Measurements from ENCODE around the gene COX7A2. TPM values are rescaled to one million over a fixed set of nuclear protein-coding genes. Genes with fewer than 3 reads are reported as not detected.

Gene COX7A2
- 260 and 1,028 TPM in 2 replicates for total RNA-seq
- polyA plus RNA-seq (2012) = 482 TPM

DNA sequence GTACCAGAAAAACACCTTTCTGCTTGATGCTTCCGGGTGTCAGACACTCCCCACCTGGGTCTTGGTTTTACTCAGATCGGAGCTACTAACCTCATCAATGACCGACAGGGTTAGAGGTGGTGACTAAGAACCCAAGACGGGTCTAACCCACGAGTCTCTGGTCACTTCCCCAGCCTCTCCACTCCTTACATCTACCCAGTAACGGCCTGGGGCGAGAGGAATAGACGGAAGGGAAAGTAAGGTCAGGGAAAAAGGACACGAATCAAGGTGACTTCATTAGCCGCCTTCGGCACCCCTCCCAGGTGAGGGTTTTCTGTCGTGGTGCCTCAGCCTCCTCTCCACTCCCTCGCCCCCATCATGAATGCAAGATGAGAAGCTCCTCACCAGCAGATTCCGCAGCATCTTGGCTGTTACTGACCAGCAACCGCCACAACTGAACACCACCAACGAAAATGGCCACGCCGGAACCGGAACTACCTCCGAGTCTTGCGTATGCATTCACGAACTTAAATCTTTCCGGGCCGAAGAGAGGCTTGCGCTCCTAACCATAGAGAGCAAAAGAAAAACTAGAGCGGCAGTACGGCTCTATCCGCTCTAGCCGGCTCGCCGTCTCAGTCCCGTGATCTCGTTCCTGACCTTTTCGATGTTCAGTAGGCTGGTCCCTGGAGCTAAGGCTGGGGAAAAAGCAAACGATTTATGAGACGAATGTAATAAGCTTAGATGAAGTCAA is at the start of gene COX7A2:
Gene COX7A2, minus strand, starts transcription at position 469 of the 730 bp plus-strand sequence. Its CDS starts 67 bp downstream, at position 402.
- DNase-seq (ENCODE audit: low read depth) = peak; percentile 98

GRCh38 chr6:75292555-75292954 is 49.0 kb upstream of the COX7A2 start:
- DNase-seq (ENCODE audit: low read depth) = no peak

GRCh38 chr6:75291744-75292143 is 48.1 kb upstream of the COX7A2 start:
- no peak for DNase-seq (ENCODE audit: low read depth)

DNA sequence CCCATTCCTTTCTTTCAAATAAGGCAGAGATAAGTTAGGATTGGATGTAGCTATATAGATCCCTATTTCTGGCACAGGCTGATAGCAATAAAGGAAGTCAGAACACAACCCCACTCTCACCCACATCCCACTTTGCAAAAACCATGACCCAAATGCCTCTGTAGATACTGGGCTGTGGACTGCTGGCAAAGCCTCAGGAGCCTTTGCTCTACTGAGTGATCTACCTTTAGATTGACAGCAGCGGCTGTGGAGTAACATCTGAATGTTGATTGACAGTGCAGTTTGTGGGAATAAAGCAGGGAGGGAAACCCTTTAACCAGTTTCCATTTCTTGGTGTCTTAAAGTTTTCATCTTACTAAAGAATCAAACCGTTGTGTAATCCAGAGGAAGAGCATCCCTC is 47.7 kb upstream of the COX7A2 start:
- peak; percentile 87 for DNase-seq (ENCODE audit: low read depth)

DNA sequence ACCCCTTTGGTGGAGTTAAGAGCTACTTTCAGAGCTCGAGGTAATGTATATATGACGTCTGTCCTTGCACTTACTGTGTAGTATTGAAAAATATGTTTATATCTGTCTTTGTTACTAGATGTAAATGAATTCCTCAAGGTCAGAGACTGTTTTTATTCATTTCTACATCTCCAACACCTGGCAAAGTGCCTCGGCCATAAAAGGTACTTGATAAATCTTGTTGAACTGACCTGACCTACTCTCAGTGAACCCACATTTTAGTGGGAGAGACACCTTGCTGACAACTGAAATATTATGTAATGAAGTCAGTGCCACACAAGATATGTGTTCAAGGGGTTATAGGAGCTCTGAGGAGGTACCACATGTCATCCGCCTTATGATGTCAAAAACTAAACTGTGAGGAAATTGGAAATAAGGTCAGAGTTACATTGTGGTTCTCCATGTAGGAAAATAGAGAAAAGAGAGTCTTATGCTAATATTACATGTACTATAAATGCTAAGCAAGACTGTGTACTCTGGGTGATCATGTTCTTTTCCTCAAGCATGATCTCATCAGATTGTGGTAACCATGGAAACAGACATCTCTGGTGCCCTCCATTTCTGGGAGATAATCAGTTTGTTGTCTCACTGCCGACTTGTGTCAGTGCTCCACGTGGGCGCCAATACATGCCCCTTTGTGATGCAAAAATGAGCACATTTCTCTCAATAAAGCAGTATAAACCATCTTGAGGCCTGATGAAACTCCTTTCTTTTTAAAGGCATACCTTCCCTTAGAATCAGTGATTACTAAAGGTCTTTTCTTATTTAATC is 46.7 kb upstream of the COX7A2 start:
- DNase-seq (ENCODE audit: low read depth) = no peak

DNA sequence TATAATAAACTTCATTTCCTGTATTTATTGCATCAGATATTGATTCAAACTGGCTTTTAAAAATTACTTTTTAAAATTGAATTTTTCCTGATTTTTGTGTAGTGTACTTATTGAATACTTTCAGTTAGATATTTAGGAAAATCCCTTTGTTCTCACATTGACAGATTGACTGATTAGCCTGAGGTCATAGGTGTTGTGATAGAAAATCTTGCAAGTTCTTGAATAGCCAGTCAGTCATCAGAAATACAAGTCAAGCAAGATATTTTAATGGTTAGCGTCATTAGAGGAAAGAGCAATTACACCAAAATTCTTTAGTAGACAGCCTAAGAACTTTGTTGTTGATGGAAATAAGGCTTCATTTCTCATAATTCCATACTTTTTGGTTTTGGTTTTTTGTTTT is 44.4 kb upstream of the COX7A2 start:
- no peak for DNase-seq (ENCODE audit: low read depth)

- DNase-seq (ENCODE audit: low read depth) = no peak
Measured at GRCh38 chr6:75287424-75287823, 43.8 kb upstream of the COX7A2 start.

DNA sequence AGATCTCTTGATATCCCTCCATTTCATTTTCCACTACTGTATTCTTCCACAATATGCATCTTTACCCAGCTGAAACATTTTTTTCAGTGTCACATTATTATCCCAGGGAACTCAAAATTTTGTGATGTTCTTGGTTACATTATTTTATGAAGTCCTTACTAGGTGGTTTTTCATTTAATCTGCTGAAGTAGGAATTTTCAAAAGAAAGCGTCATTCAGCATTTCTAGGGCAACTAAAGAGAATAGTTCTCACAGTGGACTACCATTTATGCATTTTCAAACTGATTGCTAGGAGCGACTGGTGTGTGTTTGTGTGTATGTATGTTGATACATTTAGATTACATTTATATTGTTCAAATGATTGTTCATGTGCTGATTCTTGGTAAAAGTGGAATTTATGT is 43.4 kb upstream of the COX7A2 start:
- DNase-seq (ENCODE audit: low read depth) = no peak

- DNase-seq (ENCODE audit: low read depth) = no peak
Measured at GRCh38 chr6:75285283-75285639, 41.7 kb upstream of the COX7A2 start.

DNA sequence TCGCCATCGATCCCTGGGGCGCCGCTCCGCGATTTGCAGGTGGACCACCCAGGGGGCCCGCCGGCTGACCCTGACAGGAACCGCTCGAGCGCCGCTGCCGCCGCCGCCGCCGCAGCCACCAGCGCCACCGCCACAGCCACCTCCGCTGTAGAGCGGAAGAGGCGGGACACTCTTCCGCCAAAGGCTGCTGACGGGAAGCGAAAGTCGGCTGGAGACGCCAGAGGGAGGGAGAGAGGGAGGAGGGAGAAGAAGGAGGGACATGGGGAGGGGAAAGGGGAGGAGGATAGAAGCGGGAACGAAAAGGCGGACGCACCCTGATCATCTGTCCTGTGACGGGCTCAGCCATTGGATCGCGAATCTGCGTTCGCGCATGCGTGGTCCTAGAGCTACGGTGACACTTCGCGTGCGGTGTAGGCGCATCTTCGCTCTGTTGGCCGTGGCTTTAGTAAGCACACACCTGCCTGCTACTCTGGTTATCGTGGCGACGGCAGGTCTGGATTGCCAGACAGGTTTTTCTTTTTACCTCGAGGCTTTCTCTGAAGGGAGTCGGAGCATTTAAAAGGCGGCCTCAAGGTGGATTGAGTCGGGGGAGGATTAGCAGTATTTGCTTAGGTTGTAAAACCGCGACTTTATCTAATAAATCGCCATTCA is 41.2 kb upstream of the COX7A2 start, which contains the start of gene TMEM30A:
Gene TMEM30A, minus strand, starts transcription at position 161 of the 651 bp plus-strand sequence. Its CDS starts 154 bp downstream, at position 7.
- DNase-seq (ENCODE audit: low read depth) = peak; percentile 99

DNA sequence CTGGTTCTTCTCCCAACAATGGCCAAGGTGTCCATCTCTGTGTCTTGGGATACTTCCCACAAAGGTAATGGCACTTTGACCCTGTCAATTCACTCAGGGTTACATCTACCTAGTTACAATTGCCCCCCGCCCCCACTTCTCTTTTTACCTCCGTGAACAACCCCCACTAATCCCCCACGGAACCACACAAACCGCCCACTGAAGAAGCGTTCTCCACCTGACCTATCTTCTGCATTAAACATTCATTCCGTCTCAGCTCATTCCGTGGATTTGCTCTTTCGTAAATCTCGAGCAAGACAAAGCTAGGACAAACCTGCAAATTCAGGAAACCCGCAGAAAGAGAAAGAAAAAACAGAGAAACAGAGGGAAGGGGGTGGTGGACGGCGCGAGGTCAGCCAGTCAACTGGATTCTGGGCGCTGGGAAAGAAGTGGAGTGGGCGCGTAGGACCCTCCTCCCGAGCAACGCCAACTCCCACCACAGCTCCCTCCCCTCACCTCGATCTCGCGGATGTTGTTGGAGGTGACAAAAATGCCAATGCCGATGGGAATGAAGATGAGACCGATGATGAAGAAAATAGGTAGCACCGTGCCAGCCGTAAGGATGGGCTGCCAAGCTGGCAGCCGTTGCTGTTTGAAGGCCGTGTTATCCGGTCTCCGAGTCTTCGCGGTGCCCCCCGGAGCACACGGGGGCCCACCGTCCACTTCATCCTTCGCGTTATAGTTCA is 40.5 kb upstream of the COX7A2 start:
- DNase-seq (ENCODE audit: low read depth) = no peak

GRCh38 chr6:75282706-75283105 is 39.1 kb upstream of the COX7A2 start:
- DNase-seq (ENCODE audit: low read depth) = no peak

DNA sequence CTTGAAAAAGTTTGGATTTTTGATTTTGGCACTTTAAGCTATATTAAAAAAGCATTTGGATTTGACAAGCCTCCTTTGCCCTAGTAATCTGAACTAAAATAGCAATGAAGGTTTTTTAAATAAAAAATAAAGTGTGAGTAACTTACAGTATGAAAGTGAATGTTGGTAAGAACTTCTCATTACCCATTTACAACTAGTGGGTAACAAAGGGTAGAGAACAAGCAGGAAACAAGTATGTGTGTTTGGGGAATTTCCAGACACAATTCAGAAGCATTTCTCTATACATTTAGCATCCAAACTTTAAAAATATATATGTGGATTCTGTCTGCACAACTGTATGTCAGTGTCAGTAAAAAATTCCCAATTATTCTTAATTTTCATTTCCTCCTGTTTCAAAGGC is 38.1 kb upstream of the COX7A2 start:
- no peak for DNase-seq (ENCODE audit: low read depth)

GRCh38 chr6:75280131-75280855 is 36.7 kb upstream of the COX7A2 start:
- no peak for DNase-seq (ENCODE audit: low read depth)

GRCh38 chr6:75279418-75279817 is 35.8 kb upstream of the COX7A2 start:
- no peak for DNase-seq (ENCODE audit: low read depth)

GRCh38 chr6:75278474-75279077 is 35.0 kb upstream of the COX7A2 start:
- DNase-seq (ENCODE audit: low read depth) = no peak

DNA sequence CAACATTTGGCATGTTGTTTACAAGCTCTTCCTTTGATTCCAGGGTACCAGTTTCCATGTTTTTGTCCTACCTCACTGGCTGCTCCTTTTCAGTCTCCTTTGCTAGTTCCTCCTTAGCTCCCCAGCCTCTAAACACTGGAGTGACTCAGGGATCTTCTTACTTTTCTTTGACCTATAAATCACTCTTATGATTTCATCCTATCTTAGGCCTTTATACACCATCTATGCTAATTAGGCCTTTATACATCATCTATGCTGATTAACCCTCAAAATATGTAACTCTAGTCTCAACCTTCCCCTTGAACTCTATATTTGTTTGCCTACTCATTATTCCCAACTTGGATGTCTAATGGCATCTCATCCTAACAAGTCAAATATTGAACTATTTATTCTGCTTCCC is 31.5 kb upstream of the COX7A2 start:
- DNase-seq (ENCODE audit: low read depth) = no peak

DNA sequence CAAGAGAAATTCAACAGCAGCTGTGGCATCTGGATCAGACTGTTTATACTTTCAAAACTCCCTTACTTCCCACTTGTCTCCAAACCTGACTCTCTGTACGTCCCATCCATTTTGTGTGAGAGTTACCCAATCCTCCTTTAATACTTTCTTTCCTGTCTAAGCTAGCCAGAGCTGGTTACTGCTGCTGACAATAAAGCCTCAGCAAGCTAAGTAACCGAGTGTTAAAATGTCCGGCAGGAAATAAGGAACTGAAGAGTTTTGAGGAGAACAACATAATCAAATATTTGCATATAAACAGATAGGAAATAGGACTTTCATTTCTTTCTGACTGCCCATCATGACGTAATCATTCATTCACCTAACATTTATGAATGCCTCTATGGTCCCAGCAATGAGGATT is 29.4 kb upstream of the COX7A2 start:
- no peak for DNase-seq (ENCODE audit: low read depth)

GRCh38 chr6:75272145-75272840 is 28.7 kb upstream of the COX7A2 start:
- DNase-seq (ENCODE audit: low read depth) = no peak

DNA sequence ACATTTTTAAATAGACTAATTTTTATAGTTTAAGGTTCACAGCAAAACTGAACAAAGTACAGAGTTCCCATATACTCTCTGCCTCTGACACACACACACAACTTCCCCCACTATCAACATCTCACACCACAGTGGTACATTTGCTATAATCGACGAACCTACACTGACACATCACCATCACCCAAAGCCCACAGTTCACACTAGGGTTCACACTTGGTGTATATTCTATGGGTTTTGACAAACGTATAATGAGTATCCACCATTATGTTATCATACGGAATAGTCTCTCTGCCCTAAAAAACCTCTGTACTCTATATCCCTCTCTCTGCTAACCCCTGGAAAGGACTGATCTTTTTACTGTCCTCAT is 25.4 kb upstream of the COX7A2 start:
- DNase-seq (ENCODE audit: low read depth) = no peak

Measured in myocyte (in vitro differentiated cells).